Adrenal gland (tissue), 12 donors: ENCODE results near the gene NINL. TPM values are rescaled to one million over a fixed set of nuclear protein-coding genes. Genes with fewer than 3 reads are reported as not detected.
A peak's percentile ranks its signal among the peaks of the same experiment; 100 is the strongest.

ENCODE experiments used
- DNase-seq, 7 donors: peaks; one replicate each; pipeline ENCODE4 v3.0.0-alpha.2; 2019 to 2020
- H3K27ac ChIP-seq, 5 donors: fragments of 200-600 bp; sonication (generic) in 4 of 5; 1 replicate in 3 of 5; 2 replicates in 2 of 5; pipeline versions ENCODE4 v1.5.1 to v1.8.0; 2016 to 2020; ENCODE audit warnings: mild to moderate bottlenecking in 1 of 5
- H3K27me3 ChIP-seq: fragments of 200-600 bp; 2 replicates; pipeline ENCODE4 v1.8.0; 2021
- H3K36me3 ChIP-seq, 2 donors: fragments of 200-600 bp; replicated peaks in 1 of 2; 1 replicate in 1 of 2; 2 replicates in 1 of 2; pipeline versions ENCODE4 v1.5.1 to v1.8.0; 2018 to 2022
- H3K4me1 ChIP-seq, 2 donors: fragments of 200-600 bp; replicated peaks in 1 of 2; 1 replicate in 1 of 2; 2 replicates in 1 of 2; pipeline versions ENCODE4 v1.5.1 to v1.8.0; 2018 to 2021
- H3K4me3 ChIP-seq, 4 donors: fragments of 200-600 bp; sonication (generic) in 3 of 4; one replicate each; pipeline ENCODE4 v1.5.1; 2016 to 2018
- H3K9me3 ChIP-seq, 3 donors: fragments of 200-600 bp; sonication (generic) in 1 of 3; replicated peaks in 1 of 3; 1 replicate in 2 of 3; 2 replicates in 1 of 3; pipeline versions ENCODE4 v1.5.1 to v1.8.0; 2016 to 2021
- POLR2A ChIP-seq, 2 donors: fragments of 450-650 bp; IDR thresholded peaks; one replicate each; pipeline ENCODE4 v1.6.1; 2017; ENCODE audit warnings: antibody characterized with exemption in 2 of 2, mild to moderate bottlenecking in 2 of 2, moderate library complexity in 1 of 2
- WGBS, 4 donors: extraction: QIAGEN DNeasy Blood & Tissue Kit in 2 of 4; methylation state at CpG; one replicate each; pipeline versions ENCODE4 v1.1.5 to v1.1.7; 2013 to 2017; 5-methylcytosine and 5-hydroxymethylcytosine counted together
- intact Hi-C, 2 donors: fragments of 100-400 bp; cut with DNase I; formaldehyde crosslinking; loops; one replicate each; pipeline versions ENCODE4 v1.14.1 to v1.15.0; 2022 to 2023
- polyA plus RNA-seq, 3 donors: library from polyadenylated mRNA; stranded (reverse); fragments of 200-250 nt in 2 of 3; fragments of 350-450 nt in 1 of 3; fragmentation: Illumina TruSeq in 1 of 3; extraction: RNeasy Lipid Tissue Mini Kit (QIAGEN cat#74804) in 1 of 3; gene quantifications; one replicate each; pipeline ENCODE4 v1.2.3, GENCODE V29; 2013 to 2014
- total RNA-seq, 9 donors: library from RNA; depleted of rRNA in 4 of 9; stranded (reverse); fragments of >200 nt in 4 of 9; fragments of 120-200 nt in 1 of 9; fragmentation: NEBNext Ultra II Directional in 1 of 9; extraction: Animal tissue kit (Norgen Biotek cat#: 25700) in 1 of 9; gene quantifications; one replicate each; pipeline versions ENCODE4 v1.1.0 to v1.2.4, GENCODE V29; 2013 to 2023
- TF ChIP-seq, protein P1 (sequence below), 6 experiments: fragments of 450-650 bp in 4 of 6; fragments of 200-600 bp in 2 of 6; sonication (generic) in 1 of 6; IDR thresholded peaks; 1 replicate in 5 of 6; 2 replicates in 1 of 6; pipeline versions ENCODE4 v1.5.1 to v1.8.0; 2016 to 2021; ENCODE audit warnings: antibody characterized with exemption in 6 of 6, mild to moderate bottlenecking in 2 of 6, moderate library complexity in 1 of 6
- donor health status: healthy with polysubstance abuse.
- donor health status: Bipolar disorder and iron deficiency.
- donor health status: DM: yes; HTN: yes; CAD: no.
- donor health status: DM: no; HTN: no; CAD: no.
- donor health status: DM: no; HTN: no; CAD: no.
- donor health status: DM: yes; HTN: yes; CAD: no.

NINL gene
- total and polyA plus RNA-seq, 12 donors = 10.0 to 30.9 (median 15.4) TPM

DNA sequence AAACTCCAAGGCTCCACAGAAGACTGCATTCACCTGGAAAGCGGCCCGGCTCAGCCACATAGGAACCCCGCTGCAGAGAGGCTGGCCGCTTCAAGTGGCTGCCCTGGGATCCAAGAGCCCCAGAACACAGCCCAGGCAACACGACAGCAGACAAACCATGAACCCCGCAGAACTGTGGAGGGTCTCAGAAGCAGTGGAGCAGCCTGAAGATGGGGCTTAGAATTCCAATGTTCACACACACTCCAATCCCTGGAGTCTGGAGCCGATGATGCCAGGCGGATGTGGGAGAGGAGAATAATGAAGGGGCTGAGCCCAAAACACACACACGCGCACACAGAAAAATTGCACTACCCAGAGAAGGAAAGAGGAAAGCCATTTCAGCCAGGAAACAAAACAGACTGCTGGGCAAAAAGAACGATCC lies 52.4 kb downstream of the NINL start:
- WGBS, 4 donors = 72 to 86% (median 75%) methylated on average over 6 to 11 of the region's 11 CpGs
- H3K36me3 ChIP-seq = no peaks in the 10 kb centered on the region
- intact Hi-C loops = loop anchor here in 1 of 2 donors (10.0 kb wide), 1 partner anchor 58 kb away; no protein-coding TSS in a partner anchor
- no peaks in the 10 kb centered on the region for H3K9me3 ChIP-seq
- TF ChIP-seq, protein P1, sequence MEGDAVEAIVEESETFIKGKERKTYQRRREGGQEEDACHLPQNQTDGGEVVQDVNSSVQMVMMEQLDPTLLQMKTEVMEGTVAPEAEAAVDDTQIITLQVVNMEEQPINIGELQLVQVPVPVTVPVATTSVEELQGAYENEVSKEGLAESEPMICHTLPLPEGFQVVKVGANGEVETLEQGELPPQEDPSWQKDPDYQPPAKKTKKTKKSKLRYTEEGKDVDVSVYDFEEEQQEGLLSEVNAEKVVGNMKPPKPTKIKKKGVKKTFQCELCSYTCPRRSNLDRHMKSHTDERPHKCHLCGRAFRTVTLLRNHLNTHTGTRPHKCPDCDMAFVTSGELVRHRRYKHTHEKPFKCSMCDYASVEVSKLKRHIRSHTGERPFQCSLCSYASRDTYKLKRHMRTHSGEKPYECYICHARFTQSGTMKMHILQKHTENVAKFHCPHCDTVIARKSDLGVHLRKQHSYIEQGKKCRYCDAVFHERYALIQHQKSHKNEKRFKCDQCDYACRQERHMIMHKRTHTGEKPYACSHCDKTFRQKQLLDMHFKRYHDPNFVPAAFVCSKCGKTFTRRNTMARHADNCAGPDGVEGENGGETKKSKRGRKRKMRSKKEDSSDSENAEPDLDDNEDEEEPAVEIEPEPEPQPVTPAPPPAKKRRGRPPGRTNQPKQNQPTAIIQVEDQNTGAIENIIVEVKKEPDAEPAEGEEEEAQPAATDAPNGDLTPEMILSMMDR (IDR thresholded peaks at IDR 0.05) = no peak
- no peak for TF ChIP-seq POLR2A (IDR thresholded peaks at IDR 0.05)
- H3K4me3 ChIP-seq = no peak overlapping the region
- H3K4me1 ChIP-seq = peaks cover 5 to 19% of the 10 kb centered on the region in 2 donors
- no peaks in the 10 kb centered on the region for H3K27me3 ChIP-seq
- peak overlapping the region in 1 of 5 donors; percentile 27 for H3K27ac ChIP-seq
- no peak for DNase-seq

DNA sequence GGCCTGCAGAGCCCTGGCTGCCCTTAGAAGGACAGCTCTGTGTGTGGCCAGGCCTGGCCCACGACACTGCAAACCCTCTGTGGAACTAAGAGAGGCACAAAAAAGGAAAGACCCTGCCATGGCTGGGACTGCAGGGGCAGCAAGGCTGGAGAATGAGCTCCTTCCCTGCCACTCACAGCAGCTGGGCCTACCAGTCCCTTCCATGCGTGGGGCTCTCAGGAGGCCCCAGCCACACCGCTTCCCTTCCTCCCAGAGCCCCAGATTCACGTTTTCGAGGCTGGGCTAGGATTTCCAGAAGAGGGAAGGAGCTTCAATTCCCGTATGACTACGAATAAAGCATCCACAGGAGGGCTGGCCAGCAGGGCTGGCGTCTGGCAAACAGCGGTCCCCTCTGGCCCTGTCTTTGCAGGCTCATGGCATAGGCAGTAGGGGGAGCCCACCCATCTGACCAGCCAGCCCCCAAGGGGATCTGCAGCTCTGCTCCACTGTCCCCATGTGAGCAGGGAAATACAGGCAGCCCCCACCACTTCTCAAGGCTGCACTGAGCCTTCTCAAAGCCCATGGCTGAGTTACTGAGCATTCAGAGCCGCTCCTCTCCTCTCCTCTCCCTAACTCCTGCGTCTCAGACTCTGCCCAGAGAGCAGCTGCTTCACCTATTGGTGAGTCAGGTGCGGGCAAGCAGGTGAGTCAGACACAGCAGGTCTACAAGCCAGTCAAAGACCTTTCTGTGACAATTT lies 53.1 kb downstream of the NINL start:
- H3K4me1 ChIP-seq = peaks cover 5 to 19% of the 10 kb centered on the region in 2 donors
- H3K36me3 ChIP-seq = no peaks in the 10 kb centered on the region
- TF ChIP-seq POLR2A (IDR thresholded peaks at IDR 0.05) = no peak
- TF ChIP-seq, protein P1 (IDR thresholded peaks at IDR 0.05) = no peak
- peak in 1 of 7 donors; percentile 21 for DNase-seq
- H3K4me3 ChIP-seq = no peak overlapping the region
- WGBS, 4 donors = 84 to 91% (median 87%) methylated on average over 9 to 12 of the region's 12 CpGs
- H3K27ac ChIP-seq = peak overlapping the region in 2 of 5 donors; percentile 27 to 34
- H3K27me3 ChIP-seq = no peaks in the 10 kb centered on the region
- intact Hi-C loops = loop anchor here in 1 of 2 donors (10.0 kb wide), 1 partner anchor 57 kb away; no protein-coding TSS in a partner anchor
- H3K9me3 ChIP-seq = no peaks in the 10 kb centered on the region

DNA sequence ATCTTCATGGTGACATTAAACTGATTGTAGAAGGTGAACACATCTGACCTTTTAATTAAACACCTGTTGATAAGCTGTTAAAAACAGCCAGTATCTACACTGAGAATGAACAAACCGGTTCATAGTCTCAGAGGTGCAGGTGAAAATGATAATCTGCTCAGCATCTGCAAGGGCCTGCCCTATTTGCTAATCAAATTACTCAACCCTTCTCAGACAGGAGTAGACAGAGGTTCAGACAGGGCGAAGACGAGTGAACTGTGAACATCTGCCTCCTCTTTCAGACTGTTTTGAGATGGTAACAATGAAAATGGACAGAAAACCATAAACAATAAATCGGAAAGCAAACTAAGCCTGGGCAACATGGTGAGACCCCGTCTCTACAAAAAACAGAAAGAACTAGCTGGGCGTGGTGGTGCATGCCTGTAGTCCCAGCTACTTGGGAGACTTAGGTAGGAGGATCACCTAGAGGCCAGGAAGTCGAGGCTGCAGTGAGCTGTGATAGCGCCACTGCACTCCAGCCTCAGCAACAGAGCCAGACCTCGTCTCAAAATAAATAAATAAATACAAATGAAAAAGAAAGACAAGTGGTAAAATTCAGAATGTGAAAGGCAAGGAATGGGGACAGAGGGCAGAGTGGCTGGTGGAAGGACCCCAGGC lies 55.9 kb downstream of the NINL start:
- no peak for TF ChIP-seq POLR2A (IDR thresholded peaks at IDR 0.05)
- TF ChIP-seq, protein P1 (IDR thresholded peaks at IDR 0.05) = no peak
- H3K4me1 ChIP-seq = peaks cover 9 to 28% of the 10 kb centered on the region in 2 donors
- H3K27ac ChIP-seq = no peak overlapping the region
- H3K36me3 ChIP-seq = no peaks in the 10 kb centered on the region
- 91 to 94% (median 94%) methylated on average over 9 of the region's 9 CpGs for WGBS, 4 donors
- DNase-seq = no peak
- no peak overlapping the region for H3K4me3 ChIP-seq
- H3K27me3 ChIP-seq = no peaks in the 10 kb centered on the region
- H3K9me3 ChIP-seq = no peaks in the 10 kb centered on the region
- intact Hi-C loops = no loop called here

DNA sequence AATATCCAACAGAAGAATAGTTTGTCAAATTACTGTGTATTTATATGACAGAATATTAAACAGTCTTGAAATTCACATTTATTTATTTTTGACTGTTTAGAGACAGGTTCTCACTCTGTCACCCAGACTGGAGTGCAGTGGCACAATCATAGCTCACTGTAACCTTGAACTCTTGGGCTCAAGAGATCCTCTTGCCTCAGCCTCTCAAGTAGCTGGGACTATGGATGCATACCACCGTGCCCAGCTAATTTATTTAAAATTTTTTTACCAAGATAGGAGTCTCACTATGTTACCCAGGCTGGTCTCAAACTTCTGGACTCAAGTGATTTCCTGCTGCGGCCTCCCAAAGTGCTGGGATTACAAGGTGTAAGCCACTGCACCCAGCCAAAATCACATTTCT lies 57.4 kb downstream of the NINL start:
- Histone ChIP-seq H3K4me1 (peaks cover 4 to 15% of the 10 kb centered on the region in 2 donors), H3K36me3 (no peaks in the 10 kb centered on the region), H3K9me3 (no peaks in the 10 kb centered on the region)

More for the DNA sequence above, 57.4 kb downstream of the NINL start:
- TF ChIP-seq, protein P1 (IDR thresholded peaks at IDR 0.05) = no peak
- no peak for TF ChIP-seq POLR2A (IDR thresholded peaks at IDR 0.05)
- Histone ChIP-seq H3K27ac (no peak overlapping the region), H3K4me3 (no peak overlapping the region), H3K27me3 (no peaks in the 10 kb centered on the region)
- 86 to 93% (median 91%) methylated on average over 2 of the region's 2 CpGs for WGBS, 4 donors
- intact Hi-C loops = no loop called here
- no peak for DNase-seq
